NCI-H345 (cell line): ENCODE data around the gene AUTS2.
"Not testable (repeated sequence)": the region's sequence is repeated elsewhere in the genome, so short reads cannot be mapped to it uniquely, and the experiment has no call there.

Experiments
- DNase-seq: peaks from one replicate; lab custom pipeline; 2025; lab: John Stamatoyannopoulos, UW

The AUTS2 gene

DNA sequence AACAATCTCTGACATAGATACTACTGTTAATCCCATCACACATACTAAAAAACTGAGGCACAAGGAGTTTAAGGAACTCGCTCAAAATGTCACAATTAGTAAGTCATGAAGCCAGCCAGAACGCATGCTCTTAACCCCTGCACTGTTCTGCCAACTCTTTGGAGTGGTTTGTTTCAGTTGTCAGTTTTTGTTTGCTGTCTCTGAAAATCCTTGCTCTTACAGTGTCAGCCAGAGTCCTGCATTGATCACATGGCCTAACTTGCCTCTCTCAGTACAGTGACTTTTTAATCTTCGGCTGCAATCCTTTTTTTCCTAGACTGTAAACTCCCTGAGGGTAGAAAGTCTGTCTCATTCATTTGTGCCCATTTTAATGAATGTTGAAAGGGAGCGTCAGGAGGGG, 753.8 kb downstream of the AUTS2 start:
- DNase-seq = no peak

DNA sequence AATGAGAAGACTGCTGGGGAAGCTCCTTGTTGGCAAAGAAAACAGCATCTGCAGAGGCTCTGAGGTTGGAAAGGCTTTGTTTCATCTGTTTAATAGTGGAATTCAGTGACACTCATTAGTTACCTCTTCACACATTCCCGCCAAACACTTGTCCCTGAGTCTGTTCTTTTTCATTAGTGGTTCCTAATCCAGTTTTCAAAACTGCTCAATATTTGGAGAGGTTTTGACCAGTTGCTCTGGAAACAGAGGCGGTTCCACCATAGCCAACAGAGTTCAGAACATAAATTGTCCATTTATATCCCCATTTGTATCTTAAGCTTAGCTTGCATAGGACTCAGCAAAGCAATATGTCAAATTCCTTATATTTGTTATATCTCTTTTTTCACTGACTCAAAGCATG, 754.6 kb downstream of the AUTS2 start:
- DNase-seq = no peak

DNA sequence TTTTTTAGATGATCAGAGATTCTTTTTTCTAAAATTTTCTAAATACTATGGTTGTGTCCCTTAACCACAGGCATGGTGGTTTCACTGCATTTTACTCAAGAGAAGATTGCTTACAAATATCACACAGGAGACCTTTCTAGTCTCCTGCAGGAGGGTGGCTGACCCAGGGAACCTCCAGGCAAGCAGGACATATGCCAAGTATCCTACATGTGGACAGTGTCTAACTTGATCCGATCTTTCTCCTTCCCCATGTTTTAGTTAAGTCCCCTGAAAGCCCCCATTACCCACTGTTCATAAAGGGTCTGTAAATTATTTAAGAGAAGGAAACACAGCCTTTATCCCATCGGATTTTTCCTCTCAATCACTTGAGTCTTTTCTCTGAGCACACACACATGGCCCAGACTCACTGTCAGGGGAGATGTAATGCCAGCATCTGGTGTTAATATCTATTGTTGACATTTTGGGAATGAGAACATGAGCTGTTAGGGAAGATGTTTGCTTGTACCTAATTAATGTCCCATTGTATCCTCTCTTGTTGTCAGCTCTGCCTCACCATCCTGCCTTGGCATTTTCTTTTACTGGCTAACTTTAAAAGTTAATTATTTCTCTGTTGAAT, 755.2 kb downstream of the AUTS2 start:
- DNase-seq = no peak

DNA sequence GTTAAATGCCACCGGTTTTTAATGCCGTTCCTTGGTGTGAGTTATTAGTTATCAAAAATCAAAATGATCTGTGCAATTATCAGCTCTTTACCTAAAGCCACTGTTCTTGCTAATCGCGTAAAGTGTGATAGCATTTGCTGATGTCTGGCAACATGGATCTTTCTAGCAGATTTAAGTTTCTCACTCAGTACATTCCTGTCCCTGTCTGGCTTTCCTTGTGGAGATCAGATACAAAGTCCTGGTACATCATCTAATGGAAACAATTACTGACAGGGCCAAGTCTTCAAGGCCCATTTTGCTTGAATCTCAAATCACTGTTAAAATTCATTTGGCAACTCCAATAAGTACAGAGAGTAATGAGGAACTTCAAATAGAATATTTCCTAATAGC, 755.7 kb downstream of the AUTS2 start:
- DNase-seq = no peak

DNA sequence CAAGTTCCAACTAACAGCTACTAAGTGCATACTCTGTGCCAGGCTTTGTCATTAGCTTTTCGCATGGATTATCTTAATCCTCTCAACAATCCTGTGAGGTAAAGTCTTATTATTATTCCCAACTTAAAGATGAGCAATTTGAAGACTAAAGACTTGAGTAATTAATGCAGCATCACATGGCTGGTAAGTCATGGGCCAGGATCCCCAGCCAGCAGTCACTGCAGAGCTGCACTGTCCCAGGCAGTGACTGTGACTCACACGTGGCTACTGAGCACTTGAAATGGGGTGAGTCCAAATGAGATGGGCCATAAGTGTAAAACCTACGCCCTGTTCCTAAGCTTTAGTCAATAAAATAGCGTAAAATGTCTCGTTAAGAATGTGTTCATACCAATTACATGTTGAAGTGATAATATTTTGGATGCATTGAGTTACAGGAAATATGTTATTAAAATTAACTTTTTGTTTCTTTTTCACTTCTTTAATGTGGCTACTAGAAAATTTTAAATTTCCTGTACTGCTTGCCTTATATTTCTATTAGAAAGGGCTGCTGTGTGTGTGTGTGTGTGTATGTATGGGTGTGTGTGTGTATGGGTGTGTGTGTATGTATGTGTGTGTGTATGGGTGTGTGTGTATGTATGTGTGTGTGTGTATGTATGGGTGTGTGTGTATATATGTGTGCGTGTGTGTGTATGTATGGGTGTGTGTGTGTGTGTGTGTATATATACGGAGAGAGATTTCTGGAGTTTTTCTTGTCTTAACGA, 756.3 kb downstream of the AUTS2 start:
- DNase-seq = no peak

DNA sequence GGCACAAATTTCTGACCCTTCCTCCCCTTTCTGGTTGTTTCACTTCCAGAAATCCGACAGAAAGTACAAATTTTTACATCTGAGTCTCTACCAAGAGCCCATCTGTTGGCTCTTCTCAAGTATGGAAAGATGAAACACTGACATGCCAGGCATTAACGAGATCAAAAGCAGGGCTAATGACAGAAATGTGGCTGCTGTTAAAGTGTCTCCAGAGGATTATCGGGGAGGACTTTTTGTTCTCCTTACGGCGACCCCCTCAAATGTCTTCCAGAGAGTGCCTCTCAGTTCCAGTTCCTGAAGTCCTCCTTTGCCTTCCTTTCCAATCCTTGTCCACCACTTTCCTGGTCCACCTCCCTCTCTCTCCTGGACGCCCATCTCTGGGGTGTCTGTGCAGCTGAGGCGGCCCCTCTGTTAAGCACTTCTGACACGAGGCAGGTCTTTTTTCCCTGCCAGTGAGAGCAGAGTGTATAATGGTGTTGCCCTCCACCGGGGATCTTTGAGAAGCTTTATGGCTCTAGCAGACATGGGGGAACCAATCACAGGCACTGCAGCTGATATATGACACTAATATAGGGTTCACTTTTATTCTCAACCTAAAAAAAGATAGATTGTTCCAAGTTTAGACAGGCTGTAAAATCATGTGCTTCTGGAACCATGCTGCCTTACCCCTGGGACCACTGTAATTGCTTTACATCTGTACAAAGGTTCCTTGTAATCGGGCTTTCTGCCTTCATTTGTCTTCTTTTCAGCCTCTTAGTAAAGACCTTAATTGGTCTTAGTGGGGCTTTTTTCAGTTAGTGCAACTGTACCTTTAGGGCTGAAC, 757.1 kb downstream of the AUTS2 start:
- no peak for DNase-seq

DNA sequence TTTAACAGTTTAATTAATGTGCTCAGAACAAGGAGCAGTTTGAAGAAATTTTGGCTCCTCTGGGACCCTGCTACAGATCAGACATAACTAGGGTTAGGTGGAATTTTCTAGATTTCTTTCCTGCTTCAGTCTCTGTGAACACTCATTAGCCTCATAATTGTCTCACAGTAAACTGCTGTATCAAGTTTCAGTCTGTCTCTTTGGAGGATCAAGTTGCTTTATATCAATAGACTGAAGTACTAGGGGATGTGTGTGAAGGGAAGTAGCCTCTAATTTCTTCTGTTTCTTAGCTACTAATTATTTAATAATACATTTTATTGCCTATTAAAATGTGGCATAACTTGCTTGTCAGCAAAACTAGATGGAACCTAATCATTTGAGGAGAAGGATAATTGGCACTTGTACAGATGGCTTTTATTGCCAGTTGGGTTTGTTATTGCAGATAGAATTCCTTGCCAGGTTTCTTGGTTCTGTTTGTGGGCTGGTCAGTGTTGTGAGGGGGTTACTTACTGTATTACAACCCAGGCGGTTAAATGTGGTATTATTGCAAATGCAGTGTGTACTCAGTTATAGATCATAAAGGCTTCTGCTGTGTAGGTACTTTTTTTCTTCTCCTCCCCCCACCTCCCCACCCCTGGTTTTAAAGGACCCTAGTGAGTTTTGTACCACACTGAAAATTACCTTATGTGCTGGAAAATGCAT, 758.0 kb downstream of the AUTS2 start:
- DNase-seq = peak; percentile 26

DNA sequence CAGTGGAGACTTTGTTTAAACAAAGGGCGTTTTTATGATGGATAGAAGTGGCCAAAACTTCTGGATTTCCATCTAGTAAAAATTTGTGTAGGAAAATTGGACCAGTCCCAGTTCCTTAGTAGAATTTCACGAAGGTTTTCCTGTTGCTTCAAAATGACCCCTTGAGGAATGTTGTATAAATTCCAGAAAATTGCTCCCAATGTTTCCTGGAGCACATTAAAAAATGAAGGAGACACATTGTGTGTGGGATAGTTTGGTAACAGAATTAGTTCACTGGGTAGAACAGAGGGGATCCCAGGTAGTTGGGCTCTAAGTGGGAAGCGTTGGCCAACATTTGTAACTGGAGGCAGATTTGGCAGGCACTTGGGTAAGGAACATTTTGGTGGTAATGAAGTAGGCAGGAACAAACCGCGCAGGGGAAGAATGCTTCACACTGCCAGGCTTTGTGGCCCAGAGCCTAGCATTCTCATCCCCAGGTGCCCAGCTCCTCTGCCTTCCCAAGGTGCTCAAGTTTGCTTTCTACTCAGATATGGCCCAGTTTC, 758.6 kb downstream of the AUTS2 start:
- DNase-seq = no peak

DNA sequence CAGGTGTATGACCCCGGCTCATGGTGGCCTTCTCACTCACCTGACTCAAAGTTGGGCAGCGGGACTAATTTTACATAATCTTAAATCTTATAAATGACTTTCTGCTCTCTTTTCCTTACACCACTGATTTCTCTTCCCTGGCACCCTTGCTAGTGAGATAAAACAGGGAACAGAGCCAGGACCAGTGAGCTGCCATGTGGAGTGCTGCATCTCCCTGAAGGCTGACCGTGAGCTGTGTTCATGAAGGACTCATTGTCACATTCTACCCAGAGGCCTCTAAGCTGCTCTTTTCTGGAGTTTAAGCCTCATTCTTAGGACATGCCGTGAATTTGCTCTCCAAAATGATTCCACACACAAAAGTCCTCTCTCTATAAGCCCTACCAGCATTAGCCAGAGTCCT, 762.3 kb downstream of the AUTS2 start:
- no peak for DNase-seq

DNA sequence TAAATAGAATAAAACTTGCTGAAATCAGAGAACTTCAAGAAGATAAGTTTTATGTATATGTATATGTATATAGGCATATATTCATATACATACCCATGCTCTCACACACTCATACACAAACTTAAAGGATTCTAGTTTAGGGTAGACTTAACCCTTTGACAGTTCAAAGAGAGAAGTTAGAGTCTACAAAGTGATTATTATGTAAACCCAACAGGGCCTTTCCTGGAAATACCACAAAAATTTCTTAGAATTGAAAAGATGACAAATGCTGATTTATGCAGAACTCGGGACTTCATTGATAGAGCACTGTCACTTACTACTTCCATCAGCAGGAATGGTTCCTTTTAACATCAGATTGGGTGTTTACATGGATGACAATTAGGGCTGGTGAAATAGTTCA, 763.5 kb downstream of the AUTS2 start:
- DNase-seq = no peak

DNA sequence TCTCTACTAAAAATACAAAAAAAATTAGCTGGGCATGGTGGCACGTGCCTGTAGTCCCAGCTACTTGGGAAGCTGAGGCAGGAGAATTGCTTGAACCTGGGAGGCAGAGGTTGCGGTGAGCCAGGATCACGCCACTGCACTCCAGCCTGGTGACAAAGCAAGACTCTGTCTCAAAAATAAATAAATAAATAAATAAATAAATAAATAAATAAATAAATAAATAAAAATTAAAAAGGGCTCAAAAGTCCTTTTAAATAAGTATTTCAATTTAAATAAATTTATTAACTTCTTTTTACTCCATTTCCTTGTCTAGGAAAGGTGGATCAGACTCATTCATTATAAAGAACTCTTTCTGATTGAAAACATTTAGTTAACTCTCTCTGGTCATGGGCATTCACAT, 766.1 kb downstream of the AUTS2 start:
- DNase-seq = not testable (repeated sequence)

DNA sequence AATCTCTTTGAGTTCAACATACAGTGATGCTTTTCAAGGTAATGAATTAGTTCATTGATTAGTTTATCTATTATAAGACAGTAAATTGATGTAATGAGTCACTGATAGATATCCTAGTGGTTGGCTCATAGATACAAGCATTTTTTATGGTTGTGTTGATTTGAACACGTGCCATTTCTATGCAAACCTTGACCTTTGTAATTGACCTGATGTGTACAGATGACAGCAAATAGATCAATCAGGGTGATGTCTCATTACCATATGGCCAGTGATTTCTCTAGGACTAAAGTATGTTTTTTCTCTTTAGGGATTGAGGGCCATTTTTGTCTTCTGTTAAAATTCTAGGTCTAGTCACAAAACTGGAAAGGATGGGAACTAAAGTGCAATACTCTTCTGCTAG, 773.4 kb downstream of the AUTS2 start:
- no peak for DNase-seq

DNA sequence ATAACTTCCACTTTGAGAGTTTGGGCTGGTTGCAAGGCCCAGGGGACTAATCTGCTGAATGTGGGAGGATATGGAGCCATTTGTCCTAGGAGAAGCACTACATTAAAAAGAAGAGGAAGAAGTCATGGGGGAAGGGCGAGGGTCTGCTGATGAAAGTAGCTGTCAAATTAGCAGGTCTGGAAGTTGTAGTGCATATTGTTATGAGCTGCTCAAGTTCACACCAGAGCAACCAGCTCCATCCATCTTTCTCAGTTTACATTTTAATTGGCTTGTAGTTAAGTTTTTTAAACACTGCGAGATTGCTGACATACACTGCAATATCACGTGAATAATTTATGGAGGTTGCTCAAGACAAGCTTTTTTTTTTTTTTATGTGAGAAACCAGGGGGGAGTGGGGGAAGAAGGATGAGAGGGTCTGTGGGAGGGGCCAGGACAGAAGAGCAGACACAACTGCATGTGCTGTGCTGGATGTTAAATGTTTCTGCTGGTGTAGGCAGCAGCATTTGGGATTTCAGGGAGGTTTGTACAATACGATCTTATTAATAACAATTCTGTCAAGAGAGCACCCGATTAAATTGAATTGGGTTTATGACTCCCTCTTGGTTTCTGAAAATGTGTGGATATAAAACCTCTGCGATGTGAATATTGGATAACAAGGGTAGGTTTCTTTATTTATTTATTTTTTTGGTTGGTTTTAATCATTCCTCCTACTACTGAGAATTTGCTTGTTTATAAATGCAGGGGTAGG, 774.7 kb downstream of the AUTS2 start:
- no peak for DNase-seq

DNA sequence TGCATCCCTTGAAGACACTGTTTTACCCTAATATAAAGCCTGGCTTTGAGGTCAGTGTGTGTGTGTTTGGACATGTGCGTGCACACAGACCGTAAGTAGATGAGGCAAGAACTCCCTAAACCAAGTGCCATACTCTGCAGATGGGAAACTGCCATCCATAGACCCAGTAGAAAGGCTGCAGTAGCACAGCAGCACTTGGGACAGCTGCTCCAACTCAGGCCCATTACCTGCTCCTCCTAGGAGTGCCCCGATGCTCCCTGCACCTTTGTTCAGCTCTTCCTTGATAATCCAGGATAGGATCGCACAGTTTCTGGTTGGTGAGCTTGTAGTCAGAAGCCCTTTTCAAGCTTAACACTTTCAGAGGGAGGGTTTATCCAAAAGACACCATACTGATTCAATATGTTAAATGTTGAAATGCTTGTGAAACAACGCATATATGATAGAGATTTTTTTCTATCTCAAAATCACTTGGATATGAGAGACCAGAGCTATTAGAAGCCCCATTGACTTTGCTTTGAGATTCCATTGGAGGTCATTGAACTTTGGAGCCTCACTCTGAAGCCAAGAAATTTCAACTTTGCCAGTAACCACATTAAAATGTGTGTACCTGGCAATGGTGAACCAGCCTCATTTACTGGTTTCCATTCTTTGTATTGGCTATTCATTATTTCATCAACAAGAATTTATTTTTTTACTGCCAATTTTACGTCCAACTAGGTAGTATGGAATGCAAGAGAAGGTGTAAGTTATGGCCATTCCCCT, 776.7 kb downstream of the AUTS2 start:
- no peak for DNase-seq

DNA sequence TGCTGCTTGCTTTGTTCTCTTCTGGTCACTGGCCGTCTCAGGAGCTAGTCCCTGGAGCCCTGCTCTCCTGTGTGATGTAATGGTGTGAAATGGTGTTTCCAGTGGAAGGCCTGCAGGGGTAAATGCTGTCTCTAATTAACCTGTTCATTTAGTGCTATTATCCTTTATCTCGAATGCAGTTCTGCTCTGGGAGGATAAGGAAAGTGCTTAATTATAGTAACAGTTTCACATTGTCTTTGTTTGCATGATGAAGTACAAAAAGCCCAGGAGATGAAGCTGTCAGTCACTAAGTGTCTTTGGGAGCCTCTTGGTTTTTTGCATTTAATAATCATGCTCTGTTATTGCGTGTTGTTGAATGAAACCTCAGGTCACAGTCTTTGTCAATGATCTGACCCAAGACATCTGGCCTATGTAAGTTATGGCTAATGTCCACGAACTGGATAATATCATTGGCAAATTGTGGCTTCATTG, 778.3 kb downstream of the AUTS2 start:
- no peak for DNase-seq

DNA sequence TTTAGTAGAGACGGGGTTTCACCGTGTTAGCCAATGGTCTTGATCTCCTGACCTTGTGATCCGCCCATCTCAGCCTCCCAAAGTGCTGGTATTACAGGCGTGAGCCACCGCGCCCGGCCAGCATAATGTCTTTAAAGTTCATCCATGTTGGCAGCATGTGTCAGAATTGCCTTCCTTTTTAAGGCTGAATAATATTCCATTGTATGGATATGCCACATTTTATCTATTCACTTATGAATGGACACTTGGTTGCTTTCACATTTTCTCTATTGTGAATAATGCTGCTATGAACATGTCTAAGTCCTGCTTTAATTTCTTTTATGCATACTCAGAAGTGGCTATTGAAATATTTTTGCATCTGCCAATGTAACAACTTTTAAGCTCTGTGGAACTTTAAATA, 779.7 kb downstream of the AUTS2 start:
- DNase-seq = no peak

DNA sequence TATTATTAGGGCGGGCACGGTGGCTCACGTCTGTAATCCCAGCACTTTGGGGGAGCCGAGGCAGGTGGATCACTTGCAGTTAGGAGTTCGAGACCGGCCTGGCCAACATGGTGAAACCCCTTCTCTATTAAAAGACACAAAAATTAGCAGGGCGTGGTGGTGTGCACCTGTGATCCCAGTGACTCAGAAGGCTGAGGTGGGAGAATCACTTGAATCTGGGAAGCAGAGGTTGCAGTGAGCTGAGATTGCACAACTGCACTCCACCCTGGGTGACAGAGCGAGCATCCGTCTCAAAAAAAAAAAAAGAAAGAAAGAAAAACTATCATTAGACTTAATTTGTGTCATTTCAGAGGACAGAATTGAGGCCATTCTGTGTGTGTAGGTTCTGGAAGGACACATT, 780.9 kb downstream of the AUTS2 start:
- no peak for DNase-seq

DNA sequence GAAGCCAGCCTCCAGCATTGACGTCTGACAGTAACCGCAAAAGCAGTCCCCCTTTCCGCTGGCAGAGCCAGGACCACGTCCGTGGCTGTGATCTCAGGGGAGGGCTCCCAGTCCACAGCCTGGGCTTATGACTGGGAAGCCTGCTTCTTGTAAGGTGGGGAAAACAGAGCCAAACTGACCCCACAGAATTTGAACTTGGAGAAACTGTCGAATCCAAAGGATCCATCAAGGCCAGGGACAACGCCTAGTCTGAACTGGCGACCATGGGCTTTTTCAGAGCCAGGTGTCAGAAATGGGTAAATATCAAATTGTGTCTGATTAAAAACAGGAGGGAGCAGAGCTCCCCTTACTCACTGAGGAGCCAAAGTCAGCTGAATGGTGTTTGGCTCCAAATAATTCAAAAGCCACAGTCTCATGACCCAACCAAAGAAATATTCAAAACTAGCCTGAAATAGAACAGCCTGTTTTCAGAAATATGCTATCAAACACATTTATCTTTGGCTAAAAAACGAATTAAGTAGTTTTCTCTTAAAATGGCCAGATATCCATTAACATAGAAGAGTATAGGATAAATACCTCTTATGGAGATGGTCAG, 782.2 kb downstream of the AUTS2 start:
- DNase-seq = no peak

DNA sequence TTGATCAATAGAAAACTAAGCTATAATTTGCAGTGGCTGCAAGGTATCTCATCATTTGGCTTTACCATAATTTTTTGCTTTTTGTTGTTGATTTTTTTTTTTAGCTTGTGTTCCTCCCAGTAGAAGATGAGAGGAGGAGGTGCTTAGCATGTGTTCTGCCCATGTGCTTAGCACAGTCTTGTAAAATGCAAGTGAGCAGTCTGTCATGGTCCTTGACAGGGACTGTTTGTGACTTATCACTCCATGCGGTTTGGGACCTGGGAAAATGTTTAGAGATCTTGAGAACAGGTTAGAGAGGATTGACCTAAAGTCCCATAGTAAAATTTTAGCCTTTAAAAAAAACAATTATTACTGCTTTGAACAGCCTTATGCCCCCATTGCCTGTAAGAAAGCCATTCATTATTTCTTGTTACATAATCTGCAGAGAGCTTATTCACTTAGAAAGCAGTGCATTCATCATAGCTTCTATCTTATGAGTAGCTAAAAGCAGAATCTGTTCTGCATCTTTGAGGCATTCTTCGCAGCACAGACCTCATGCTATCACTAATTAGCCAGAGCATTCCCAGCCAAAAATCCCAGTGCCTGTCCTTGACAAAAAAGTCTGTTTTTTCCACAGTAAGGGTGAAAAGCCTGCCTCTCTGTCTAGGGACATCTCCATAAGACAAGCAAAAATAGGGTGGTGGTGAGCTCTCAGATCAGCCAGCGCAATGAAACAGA, 784.9 kb downstream of the AUTS2 start:
- no peak for DNase-seq

DNA sequence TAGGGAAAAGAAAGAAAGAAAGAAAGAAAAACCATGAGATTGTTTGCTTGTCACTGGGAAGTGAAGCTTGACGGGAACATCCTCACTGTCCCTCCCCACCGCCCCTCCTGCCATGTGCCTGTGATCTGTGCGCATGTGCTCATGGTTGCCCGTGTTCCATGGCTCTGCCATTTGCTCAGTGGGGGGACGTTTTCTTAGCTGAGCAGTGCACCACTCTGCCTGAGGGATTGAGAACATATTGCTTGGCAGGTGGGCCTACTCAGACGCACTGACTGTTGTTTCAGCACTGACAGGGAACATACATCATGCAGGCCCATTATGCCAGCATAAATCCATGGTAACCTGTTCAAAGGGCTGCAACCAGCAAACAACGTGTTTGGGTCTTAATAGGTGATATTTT, 785.7 kb downstream of the AUTS2 start:
- DNase-seq = no peak
